Activated CD8-positive, alpha-beta memory T cell treated with anti-CD3 and anti-CD28 coated beads for 36 hours (primary cell): Measurements from ENCODE around the gene SLC25A28. TPM values are rescaled to one million over a fixed set of nuclear protein-coding genes. Genes with fewer than 3 reads are reported as not detected.

ENCODE experiments used
- CTCF ChIA-PET: fragments of 350-600 bp; sonication (Branson Sonifier 250); formaldehyde crosslinking; loops from one replicate; lab custom pipeline; 2021; ENCODE audit warnings: antibody characterized with exemption; lab: Charles Lee
- POLR2A ChIA-PET: fragments of 350-600 bp; sonication (Branson Sonifier 250); formaldehyde crosslinking; loops from one replicate; lab custom pipeline; 2021; ENCODE audit warnings: antibody characterized with exemption; lab: Charles Lee
- total RNA-seq, 2 experiments: library from RNA; stranded (reverse); gene quantifications; one replicate each; pipeline ENCODE4 v1.2.3, GENCODE V29; 2021

SLC25A28 gene
- 10 to 100 TPM; 49.2 to 51.0 TPM for total RNA-seq

GRCh38 chr10:99619851-99620710 is at the start of gene SLC25A28:
TSS of gene SLC25A28 (minus strand) at chr10:99620439. CDS start at chr10:99620335, 104 bp downstream.
- ChIA-PET CTCF (interaction anchor here (0.7 to 1.2 kb wide), 3 partner anchors 7 to 39 kb away, joined by 3 read pairs; partner anchors contain the start of gene ENTPD7), POLR2A (interaction anchor here (0.6 to 3.4 kb wide), 7 partner anchors 39 to 194 kb away, joined by 3 to 21 read pairs (median 5); partner anchors contain the start of genes COX15, CUTC, ENTPD7 and GOT1)

DNA sequence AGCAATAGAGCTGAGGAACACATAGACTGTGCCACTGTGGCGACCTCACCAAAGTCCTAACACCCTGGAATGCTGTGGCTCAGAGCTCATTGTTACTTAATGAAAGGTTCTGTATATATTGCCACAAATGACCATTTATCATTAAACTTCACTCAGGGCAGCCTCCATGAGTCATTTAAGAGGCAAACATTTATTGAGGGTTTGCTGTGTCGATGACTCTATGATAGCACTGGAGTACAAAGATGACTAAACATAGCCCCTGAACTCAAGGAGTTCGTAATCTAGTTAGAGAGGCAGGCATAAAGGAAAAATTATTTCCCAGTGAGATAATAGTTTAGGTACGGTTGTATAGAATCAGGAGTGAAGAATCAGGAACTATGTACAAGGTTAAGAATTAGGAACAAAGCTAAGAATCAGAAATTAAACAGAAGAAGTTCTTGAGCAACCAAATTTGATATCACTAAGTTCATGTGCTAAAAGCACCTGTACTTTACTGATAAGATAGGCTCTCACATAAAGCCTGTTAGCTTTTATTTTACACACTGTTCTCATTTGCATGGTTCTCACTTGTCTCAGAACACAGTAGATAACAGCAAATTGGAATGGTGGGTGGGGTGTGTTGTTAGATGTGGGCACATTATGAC is 47.0 kb upstream of the SLC25A28 start:
- ChIA-PET CTCF (interaction anchor here (1.1 kb wide), 1 partner anchor 62 kb away, joined by 3 read pairs; no protein-coding TSS in a partner anchor), POLR2A (interaction anchor here (0.5 kb wide), 1 partner anchor 1245 kb away, joined by 3 read pairs; no protein-coding TSS in a partner anchor)

- ChIA-PET CTCF (interaction anchor here (0.5 kb wide), 1 partner anchor 201 kb away, joined by 3 read pairs; no protein-coding TSS in a partner anchor), POLR2A (no interaction called here)
Measured at GRCh38 chr10:99665304-99665703, 45.1 kb upstream of the SLC25A28 start.

DNA sequence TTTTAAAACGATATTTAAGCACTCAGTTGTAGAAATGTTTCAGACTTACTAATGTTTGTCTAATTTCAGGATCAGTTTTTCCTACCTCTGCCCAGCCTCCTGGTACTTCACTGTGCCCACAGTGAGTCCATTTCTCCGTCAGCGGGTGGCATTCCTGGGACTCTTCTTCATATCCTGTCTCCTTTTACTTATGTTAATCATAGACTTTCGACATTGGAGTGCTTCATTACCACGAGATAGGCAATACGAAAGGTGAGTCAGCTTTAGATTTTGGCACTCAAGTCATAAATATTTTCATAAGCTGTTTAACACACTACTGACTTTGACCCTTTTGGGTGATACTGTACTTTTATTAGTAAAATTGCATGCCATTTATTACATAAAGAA is 41.1 kb upstream of the SLC25A28 start:
- ChIA-PET POLR2A (interaction anchor here (0.6 kb wide), 1 partner anchor 52 kb away, joined by 4 read pairs; no protein-coding TSS in a partner anchor), CTCF (no interaction called here)

GRCh38 chr10:99660662-99661376 is 40.6 kb upstream of the SLC25A28 start:
- CTCF ChIA-PET, result interaction anchor here (1.1 kb wide), 1 partner anchor 16 kb away, joined by 5 read pairs; no protein-coding TSS in a partner anchor
- POLR2A ChIA-PET, result interaction anchor here (0.6 to 2.5 kb wide), 3 partner anchors 41 to 192 kb away, joined by 3 to 21 read pairs (median 4); partner anchors contain the start of gene SLC25A28

GRCh38 chr10:99659868-99660366 is 39.7 kb upstream of the SLC25A28 start:
- ChIA-PET CTCF (interaction anchor here (1.1 to 1.8 kb wide), 3 partner anchors 17 to 224 kb away, joined by 5 to 6 read pairs (median 6); no protein-coding TSS in a partner anchor), POLR2A (interaction anchor here (0.6 to 2.5 kb wide), 4 partner anchors 40 to 191 kb away, joined by 3 to 21 read pairs (median 4); partner anchors contain the start of gene SLC25A28)

DNA sequence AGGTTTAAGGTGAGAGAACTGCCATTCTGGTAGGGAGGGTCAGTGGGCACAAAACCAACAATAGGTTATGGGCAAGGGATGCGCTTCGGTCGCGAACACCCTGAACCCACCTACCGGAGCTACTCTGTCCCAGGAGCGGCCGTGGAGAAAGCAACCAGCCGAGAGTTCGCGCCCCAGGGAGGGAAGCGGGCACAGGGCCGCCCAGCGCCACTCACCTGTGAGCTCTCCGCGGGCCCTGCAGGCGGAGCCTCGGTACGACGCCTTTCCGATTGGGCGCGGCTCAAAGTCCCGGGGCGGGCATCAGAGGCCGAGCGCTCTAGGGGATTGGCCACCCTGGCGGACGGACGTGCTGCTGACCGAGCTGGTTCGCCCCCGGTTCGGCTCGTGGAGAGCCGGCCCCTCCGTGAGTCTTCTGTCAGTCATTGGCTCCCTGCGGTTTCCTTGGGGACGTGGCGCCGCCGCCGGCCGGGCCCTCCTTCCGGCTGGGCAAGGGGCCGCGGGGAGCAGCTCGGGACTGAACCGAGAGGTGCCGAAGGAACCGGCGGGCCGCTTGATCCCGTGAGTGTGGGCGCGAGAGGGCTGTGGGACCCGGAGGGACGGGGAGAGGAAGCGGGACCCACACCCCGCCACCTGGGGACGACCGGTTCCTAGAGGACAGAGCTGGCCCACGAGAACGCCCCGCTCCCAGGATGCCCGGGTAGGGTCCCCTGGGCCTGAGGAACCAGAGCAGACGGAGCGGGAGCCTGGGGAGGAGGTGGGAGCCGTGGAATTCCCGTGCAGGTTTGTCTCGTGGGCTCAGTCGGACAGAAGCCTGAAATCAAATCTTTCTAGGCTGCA is 39.0 kb upstream of the SLC25A28 start, which contains the start of gene ENTPD7:
ENTPD7 (plus strand) TSS at position 479 of the 837 bp plus-strand sequence. CDS start 448 bp downstream, outside the sequence.
- ChIA-PET POLR2A (interaction anchor here (1.0 to 2.5 kb wide), 4 partner anchors 37 to 47 kb away, joined by 3 to 21 read pairs (median 4); partner anchors contain the start of gene SLC25A28), CTCF (interaction anchor here (0.9 to 1.8 kb wide), 5 partner anchors 17 to 223 kb away, joined by 3 to 6 read pairs (median 5); no protein-coding TSS in a partner anchor)

- POLR2A ChIA-PET, result interaction anchor here (0.7 to 2.5 kb wide), 3 partner anchors 36 to 1308 kb away, joined by 3 to 21 read pairs (median 3); partner anchors contain the start of gene SLC25A28
- CTCF ChIA-PET, result interaction anchor here (0.9 to 1.8 kb wide), 5 partner anchors 37 to 223 kb away, joined by 3 to 6 read pairs (median 4); no protein-coding TSS in a partner anchor
Measured at GRCh38 chr10:99658622-99659030, 38.4 kb upstream of the SLC25A28 start.

GRCh38 chr10:99656199-99657064 is 36.2 kb upstream of the SLC25A28 start:
- POLR2A ChIA-PET, result no interaction called here
- CTCF ChIA-PET, result no interaction called here

DNA sequence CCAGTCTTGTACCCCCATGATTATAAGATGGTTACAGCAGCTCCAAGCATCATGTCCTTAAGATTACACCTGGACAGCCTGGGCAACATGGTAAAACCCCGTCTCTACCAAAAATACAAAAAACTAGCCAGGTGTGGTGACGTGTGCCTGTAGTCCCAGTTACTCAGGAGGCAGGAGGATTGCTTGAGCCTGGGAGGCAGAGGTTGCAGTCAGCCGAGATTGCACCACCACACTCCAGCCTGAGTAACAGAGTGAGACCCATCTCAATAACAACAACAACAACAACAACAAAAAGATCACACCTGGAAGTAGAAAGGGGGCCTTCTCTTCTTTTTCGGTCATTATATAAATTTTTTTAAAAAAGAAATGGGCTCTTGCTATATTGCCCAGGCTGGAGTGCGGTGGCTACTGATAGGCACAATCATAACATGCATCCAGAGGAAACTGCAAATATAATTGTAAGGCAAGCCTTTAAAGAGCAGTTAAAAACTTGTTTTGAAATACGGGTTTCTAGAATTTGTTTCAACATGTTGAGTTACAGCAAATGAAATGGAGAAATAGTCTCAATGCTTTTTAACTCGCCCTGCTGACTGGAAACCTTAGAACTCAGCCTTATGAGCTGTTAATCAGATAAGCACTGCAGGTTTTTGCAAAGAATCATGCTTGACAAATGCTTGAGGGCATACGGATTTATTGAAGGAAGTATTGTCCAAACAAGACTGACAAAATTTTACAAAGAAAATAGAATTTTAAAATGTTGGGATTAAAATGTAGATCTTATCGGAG is 34.3 kb upstream of the SLC25A28 start:
- ChIA-PET POLR2A (interaction anchor here (1.0 kb wide), 1 partner anchor 33 kb away, joined by 3 read pairs; no protein-coding TSS in a partner anchor), CTCF (no interaction called here)

GRCh38 chr10:99652800-99653390 is 32.7 kb upstream of the SLC25A28 start:
- CTCF ChIA-PET, result no interaction called here
- POLR2A ChIA-PET, result no interaction called here

DNA sequence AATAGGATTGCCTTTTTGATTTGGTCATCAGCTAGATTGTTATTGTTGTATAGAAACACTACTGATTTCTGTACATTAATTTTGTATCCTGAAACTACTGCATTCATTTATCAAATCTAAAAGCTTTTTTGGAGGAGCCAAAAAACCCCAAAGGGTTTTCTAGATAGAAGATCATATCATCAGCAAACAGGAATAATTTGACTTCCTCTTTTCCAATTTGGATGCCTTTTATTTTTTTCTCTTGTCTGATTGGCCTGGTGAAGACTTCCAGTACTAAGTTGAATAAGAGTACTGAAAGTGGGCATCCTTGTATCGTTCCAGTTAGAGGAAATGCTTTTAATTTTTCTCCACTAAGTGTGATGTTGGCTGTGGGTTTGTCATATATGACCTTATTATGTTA is 28.5 kb upstream of the SLC25A28 start:
- ChIA-PET CTCF (no interaction called here), POLR2A (no interaction called here)

DNA sequence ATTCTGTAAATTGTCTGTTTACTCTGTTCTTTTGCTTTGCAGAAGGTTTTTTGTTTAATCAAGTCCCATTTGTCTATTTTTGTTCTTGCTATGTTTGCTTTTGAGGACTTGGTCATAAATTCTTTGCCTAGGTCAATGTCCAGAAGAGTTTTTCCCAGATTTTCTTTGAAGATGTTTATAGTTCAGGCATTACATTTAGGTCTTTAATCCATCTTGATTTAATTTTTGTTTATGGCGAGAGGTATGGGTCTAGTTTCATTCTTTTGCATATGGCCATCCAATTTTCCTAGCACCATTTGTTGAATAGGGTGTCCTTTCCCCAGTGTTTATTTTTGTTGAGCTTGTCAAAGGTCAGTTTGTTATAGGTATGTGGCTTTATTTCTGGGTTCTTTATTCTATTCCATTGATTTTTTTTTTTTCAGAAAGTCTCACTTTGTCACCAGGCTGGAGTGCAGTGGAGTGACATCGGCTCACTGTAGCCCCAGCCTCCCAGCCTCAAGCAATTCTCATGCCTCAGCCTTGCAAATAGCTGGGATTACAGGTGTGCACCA is 27.4 kb upstream of the SLC25A28 start:
- CTCF ChIA-PET, result no interaction called here
- POLR2A ChIA-PET, result interaction anchor here (0.7 kb wide), 1 partner anchor 15 kb away, joined by 3 read pairs; no protein-coding TSS in a partner anchor

- POLR2A ChIA-PET, result no interaction called here
- CTCF ChIA-PET, result no interaction called here
Measured at GRCh38 chr10:99633832-99634231, 13.6 kb upstream of the SLC25A28 start.

DNA sequence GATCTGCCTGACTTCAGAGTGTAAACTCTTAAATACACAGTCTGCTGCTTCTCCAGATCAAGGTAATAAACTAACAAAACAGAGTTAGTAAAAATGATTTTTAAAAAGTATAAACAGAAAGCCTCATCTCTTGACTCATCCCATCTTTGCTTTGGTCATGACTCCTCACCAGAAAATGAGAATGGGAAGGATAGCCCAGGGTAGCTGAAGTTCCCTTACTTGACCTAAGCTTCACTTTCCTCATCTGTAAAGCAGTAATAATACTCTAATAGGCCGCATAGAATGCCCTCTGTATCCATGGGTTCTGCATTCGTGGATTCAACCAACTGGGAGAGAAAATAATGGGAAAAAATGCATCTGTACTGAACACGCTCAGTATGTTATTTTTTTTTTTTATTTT is 11.3 kb upstream of the SLC25A28 start:
- POLR2A ChIA-PET, result no interaction called here
- CTCF ChIA-PET, result no interaction called here
